Endothelial cell of umbilical vein (primary cell): ENCODE data around the gene ZC2HC1B. TPM values are rescaled to one million over a fixed set of nuclear protein-coding genes. Genes with fewer than 3 reads are reported as not detected.

Experiments used
- BruUV-seq: library from RNA; stranded (reverse); fragments of 400-500 nt; replicated peaks from 2 replicates; lab custom pipeline; 2021; lab: Mats Ljungman, UMichigan
- CTCF ChIA-PET: fragments of 300-600, 350-600 bp; sonication (Branson Sonifier 250); formaldehyde crosslinking; loops from one replicate; lab custom pipeline; 2021; ENCODE audit warnings: antibody characterized with exemption, inconsistent platforms; lab: Charles Lee
- POLR2A ChIA-PET: fragments of 300-600, 350-600 bp; sonication (Branson Sonifier 250); formaldehyde crosslinking; loops from one replicate; lab custom pipeline; 2021; ENCODE audit warnings: antibody characterized with exemption, inconsistent platforms; lab: Charles Lee
- DNase-seq: peaks from one replicate; pipeline ENCODE4 v3.0.0-alpha.2; 2011; ENCODE audit warnings: low read depth, low spot score
- FAIRE-seq: peaks from 2 replicates; lab custom pipeline; 2011; peaks lifted over from hg19 to GRCh38; lab: Jason Lieb, UNC
- H2AFZ ChIP-seq: 2 replicates; pipeline ENCODE4 v1.6.0; 2012; ENCODE audit warnings: low read depth, low read length, control low read depth, inconsistent platforms
- H3K27ac ChIP-seq: 2 replicates; pipeline ENCODE4 v1.5.1; 2011; ENCODE audit warnings: low read depth, mild to moderate bottlenecking, control low read depth, low read length, moderate library complexity; ENCODE audit not compliant: insufficient read depth
- H3K27me3 ChIP-seq, 2 experiments: 2 replicates each; pipeline versions ENCODE4 v1.6.0 to v1.6.1; 2011; ENCODE audit warnings: low read length in 2 of 2, mixed read lengths in 1 of 2; ENCODE audit not compliant: control insufficient read depth in 2 of 2, insufficient read depth in 2 of 2
- H3K36me3 ChIP-seq, 2 experiments: 2 replicates in 1 of 2; 3 replicates in 1 of 2; pipeline ENCODE4 v1.5.1; 2011; ENCODE audit warnings: low read length in 2 of 2, mild to moderate bottlenecking in 1 of 2, moderate library complexity in 1 of 2; ENCODE audit not compliant: control insufficient read depth in 2 of 2, insufficient read depth in 2 of 2; ENCODE audit errors: extremely low read depth in 1 of 2
- H3K4me1 ChIP-seq: 3 replicates; pipeline ENCODE4 v1.5.1; 2011; ENCODE audit warnings: mild to moderate bottlenecking, low read length; ENCODE audit not compliant: control insufficient read depth, insufficient read depth; ENCODE audit errors: extremely low read depth
- H3K4me2 ChIP-seq: 2 replicates; pipeline ENCODE4 v1.6.1; 2011; ENCODE audit warnings: low read length, control low read depth, mixed read lengths; ENCODE audit not compliant: insufficient read depth
- H3K4me3 ChIP-seq, 3 experiments: fragments of 200-600 bp in 1 of 3; sonication (generic), shearing (Covaris generic) in 1 of 3; replicated peaks in 1 of 3; 2 replicates each; pipeline ENCODE4 v1.5.1; 2011 to 2016; ENCODE audit warnings: control low read depth in 3 of 3, low read length in 3 of 3, mild to moderate bottlenecking in 2 of 3, inconsistent platforms in 1 of 3, low read depth in 1 of 3, moderate library complexity in 1 of 3; ENCODE audit not compliant: insufficient read depth in 1 of 3
- H3K79me2 ChIP-seq: 2 replicates; pipeline ENCODE4 v1.6.0; 2012; ENCODE audit warnings: low read length, inconsistent platforms; ENCODE audit not compliant: control insufficient read depth, insufficient read depth
- H3K9ac ChIP-seq: replicated peaks from 2 replicates; pipeline ENCODE3; 2011; ENCODE audit warnings: low read length, control low read depth; ENCODE audit not compliant: insufficient read depth; ENCODE audit errors: extremely low read depth
- H3K9me1 ChIP-seq: replicated peaks from 3 replicates; pipeline ENCODE4 v1.6.0; 2011; ENCODE audit warnings: mild to moderate bottlenecking, low read length; ENCODE audit not compliant: control insufficient read depth, insufficient read depth; ENCODE audit errors: extremely low read depth
- H3K9me3 ChIP-seq: replicated peaks from 2 replicates; pipeline ENCODE4 v1.5.1; 2012; ENCODE audit warnings: low read length, inconsistent platforms; ENCODE audit not compliant: control insufficient read depth, insufficient read depth
- H4K20me1 ChIP-seq: replicated peaks from 2 replicates; pipeline ENCODE3; 2011; ENCODE audit warnings: mild to moderate bottlenecking, low read length; ENCODE audit not compliant: control insufficient read depth, insufficient read depth; ENCODE audit errors: extremely low read depth
- EZH2 ChIP-seq: IDR thresholded peaks from 2 replicates; pipeline ENCODE4 v1.6.1; 2012; ENCODE audit warnings: borderline replicate concordance, low read depth, mild to moderate bottlenecking, moderate library complexity, low read length, inconsistent platforms; ENCODE audit not compliant: severe bottlenecking
- FOS ChIP-seq: IDR thresholded peaks from 2 replicates; pipeline ENCODE4 v1.6.1; 2011; ENCODE audit warnings: mild to moderate bottlenecking, low read length, moderate library complexity, borderline replicate concordance; ENCODE audit not compliant: insufficient read depth
- GATA2 ChIP-seq: IDR thresholded peaks from 2 replicates; pipeline ENCODE4 v1.7.0; 2011; ENCODE audit warnings: low read depth, mild to moderate bottlenecking, moderate library complexity, mixed read lengths, low read length; ENCODE audit not compliant: insufficient read length, insufficient read depth
- JUN ChIP-seq: IDR thresholded peaks from 2 replicates; pipeline ENCODE4 v1.6.1; 2011; ENCODE audit warnings: borderline replicate concordance, low read depth; ENCODE audit not compliant: insufficient read length, insufficient read depth
- MAX ChIP-seq: IDR thresholded peaks from 2 replicates; pipeline ENCODE4 v1.6.1; 2011; ENCODE audit not compliant: insufficient read depth, insufficient read length
- MYC ChIP-seq: IDR thresholded peaks from one replicate; pipeline ENCODE4 v1.6.1; 2011; ENCODE audit warnings: mild to moderate bottlenecking, low read depth, low read length
- POLR2A ChIP-seq: IDR thresholded peaks from 2 replicates; pipeline ENCODE4 v1.6.1; 2012; ENCODE audit warnings: low read depth, mild to moderate bottlenecking, control low read depth, low read length
- POLR2AphosphoS5 ChIP-seq: IDR thresholded peaks from 2 replicates; pipeline ENCODE4 v1.6.1; 2012; ENCODE audit warnings: low read depth, mild to moderate bottlenecking, control low read depth, low read length, moderate library complexity; ENCODE audit not compliant: insufficient read depth
- dilution Hi-C: fragments of 300-500 bp; cut with MboI; formaldehyde crosslinking; loops from one replicate; pipeline ENCODE4 v1.15.0; 2019; ENCODE audit warnings: low sequenced_read_pairs; ENCODE audit not compliant: extremely low pct_ligation_motif_present
- intact Hi-C: fragments of 100-400 bp; cut with micrococcal nuclease; formaldehyde crosslinking; loops from one replicate; pipeline ENCODE4 v1.10.0; 2022
- polyA plus RNA-seq, 4 experiments: library from polyadenylated mRNA; depleted of rRNA in 3 of 4; stranded (reverse) in 3 of 4; unstranded in 1 of 4; fragments of >200 nt; gene quantifications; 2 replicates each; pipeline versions ENCODE4 v1.2.1 to v1.2.3, GENCODE V29; 2011 to 2012; ENCODE audit warnings: missing spikeins in 1 of 4
- total RNA-seq: library from RNA; stranded (reverse); gene quantifications from 2 replicates; pipeline ENCODE4 v1.2.3, GENCODE V29; 2021
- TF ChIP-seq, protein P1 (sequence below), 2 donors: IDR thresholded peaks; 1 replicate in 1 of 2; 2 replicates in 1 of 2; pipeline ENCODE4 v1.5.1; 2011; ENCODE audit warnings: low read length in 2 of 2, mild to moderate bottlenecking in 2 of 2, moderate library complexity in 2 of 2, control low read depth in 1 of 2, inconsistent platforms in 1 of 2, low read depth in 1 of 2; ENCODE audit not compliant: insufficient read depth in 1 of 2; ENCODE audit errors: extremely low read depth in 1 of 2

Gene ZC2HC1B
- total and polyA plus RNA-seq, 2 donors (not counting 3 experiments of a cell fraction or from before 2014, with no cell fraction given): not detected

DNA sequence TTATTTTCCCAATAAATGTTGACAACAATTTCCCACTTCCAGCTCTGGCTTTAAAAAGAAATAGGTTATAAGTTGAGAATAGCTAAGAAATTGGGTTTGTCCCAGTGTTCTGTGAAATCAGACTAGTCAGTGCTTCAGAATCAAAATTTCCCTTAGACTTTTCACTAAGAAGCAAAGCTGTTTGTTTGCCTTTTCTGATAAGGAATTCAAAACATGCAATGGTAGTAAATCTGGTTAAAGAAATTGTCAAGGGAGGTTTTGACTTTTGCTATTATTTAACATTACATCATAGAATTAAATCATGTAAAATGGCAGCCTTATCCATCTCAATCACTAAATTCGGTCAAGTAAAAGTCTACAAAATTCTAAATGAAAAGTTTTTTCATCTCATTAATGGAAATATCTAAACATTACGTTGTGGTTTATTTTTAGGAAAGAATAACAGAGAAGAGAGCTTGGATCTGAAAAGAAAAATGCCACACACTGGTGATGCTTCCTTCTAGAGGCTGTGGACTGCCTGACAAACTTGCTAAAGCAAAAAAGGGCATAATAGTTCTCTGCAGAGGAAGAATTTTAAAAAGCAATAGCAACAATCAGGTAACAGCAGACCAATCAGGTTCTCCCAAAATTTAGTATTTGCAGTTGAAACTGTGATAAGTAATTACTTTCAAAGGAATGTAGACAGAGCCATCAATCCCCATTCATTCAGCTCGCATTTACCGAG lies 107.4 kb downstream of the ZC2HC1B start:
- TF ChIP-seq MYC: no peak
- no peak for TF ChIP-seq EZH2
- no peak for TF ChIP-seq POLR2AphosphoS5
- no peak for TF ChIP-seq JUN
- no peak for TF ChIP-seq FOS
- TF ChIP-seq MAX: no peak
- no peak for TF ChIP-seq GATA2
- TF ChIP-seq, protein P1, sequence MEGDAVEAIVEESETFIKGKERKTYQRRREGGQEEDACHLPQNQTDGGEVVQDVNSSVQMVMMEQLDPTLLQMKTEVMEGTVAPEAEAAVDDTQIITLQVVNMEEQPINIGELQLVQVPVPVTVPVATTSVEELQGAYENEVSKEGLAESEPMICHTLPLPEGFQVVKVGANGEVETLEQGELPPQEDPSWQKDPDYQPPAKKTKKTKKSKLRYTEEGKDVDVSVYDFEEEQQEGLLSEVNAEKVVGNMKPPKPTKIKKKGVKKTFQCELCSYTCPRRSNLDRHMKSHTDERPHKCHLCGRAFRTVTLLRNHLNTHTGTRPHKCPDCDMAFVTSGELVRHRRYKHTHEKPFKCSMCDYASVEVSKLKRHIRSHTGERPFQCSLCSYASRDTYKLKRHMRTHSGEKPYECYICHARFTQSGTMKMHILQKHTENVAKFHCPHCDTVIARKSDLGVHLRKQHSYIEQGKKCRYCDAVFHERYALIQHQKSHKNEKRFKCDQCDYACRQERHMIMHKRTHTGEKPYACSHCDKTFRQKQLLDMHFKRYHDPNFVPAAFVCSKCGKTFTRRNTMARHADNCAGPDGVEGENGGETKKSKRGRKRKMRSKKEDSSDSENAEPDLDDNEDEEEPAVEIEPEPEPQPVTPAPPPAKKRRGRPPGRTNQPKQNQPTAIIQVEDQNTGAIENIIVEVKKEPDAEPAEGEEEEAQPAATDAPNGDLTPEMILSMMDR (IDR thresholded peaks at IDR 0.05; ENCODE audit: extremely low read depth in 1 of 2, insufficient read depth in 1 of 2, low read depth in 1 of 2, low read length in 2 of 2): no peak
- TF ChIP-seq POLR2A: no peak
- Histone ChIP-seq H3K27ac (no peak overlapping the region), H3K27me3 (peaks cover 5 to 6% of the 10 kb centered on the region in 2 experiments), H3K4me1 (no peaks in the 10 kb centered on the region), H3K79me2 (no peaks in the 10 kb centered on the region), H3K36me3 (no peaks in the 10 kb centered on the region), H3K9ac (no peak overlapping the region), H4K20me1 (no peaks in the 10 kb centered on the region), H3K9me1 (no peaks in the 10 kb centered on the region), H3K9me3 (no peaks in the 10 kb centered on the region), H3K4me3 (no peak overlapping the region), H2AFZ (no peak overlapping the region), H3K4me2 (no peak overlapping the region)
- CTCF ChIA-PET: interaction anchor here (1.3 kb wide), 2 partner anchors 11 to 396 kb away, joined by 3 read pairs; no protein-coding TSS in a partner anchor
- POLR2A ChIA-PET: no interaction called here
- intact Hi-C loops (no loop called here), dilution Hi-C loops (no loop called here)
- no TSS peak for BruUV-seq
- FAIRE-seq (no peak), DNase-seq (no peak)
